ENCODE data around the gene GFOD1.

The GFOD1 gene

DNA sequence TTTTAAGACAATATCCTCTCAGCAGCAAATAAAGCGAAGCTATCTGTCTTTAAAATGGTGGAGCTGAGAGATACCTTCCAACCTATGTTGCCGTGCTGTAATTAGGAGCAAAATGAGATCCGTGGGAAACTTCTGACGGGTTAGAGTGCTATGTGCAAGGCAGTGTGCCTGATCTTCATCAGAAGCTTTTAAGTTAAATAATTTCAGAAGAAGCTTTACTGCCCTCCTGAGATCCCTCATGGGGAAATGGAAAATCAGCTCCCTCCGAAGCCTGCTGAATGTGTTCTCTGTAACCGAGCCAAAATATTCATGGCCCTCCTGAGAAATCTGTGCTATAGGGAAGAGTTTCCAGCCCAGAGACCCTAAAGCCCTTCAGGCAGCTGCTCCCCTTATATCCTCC, 115.3 kb downstream of the GFOD1 start:
- no peak for DNase-seq

DNA sequence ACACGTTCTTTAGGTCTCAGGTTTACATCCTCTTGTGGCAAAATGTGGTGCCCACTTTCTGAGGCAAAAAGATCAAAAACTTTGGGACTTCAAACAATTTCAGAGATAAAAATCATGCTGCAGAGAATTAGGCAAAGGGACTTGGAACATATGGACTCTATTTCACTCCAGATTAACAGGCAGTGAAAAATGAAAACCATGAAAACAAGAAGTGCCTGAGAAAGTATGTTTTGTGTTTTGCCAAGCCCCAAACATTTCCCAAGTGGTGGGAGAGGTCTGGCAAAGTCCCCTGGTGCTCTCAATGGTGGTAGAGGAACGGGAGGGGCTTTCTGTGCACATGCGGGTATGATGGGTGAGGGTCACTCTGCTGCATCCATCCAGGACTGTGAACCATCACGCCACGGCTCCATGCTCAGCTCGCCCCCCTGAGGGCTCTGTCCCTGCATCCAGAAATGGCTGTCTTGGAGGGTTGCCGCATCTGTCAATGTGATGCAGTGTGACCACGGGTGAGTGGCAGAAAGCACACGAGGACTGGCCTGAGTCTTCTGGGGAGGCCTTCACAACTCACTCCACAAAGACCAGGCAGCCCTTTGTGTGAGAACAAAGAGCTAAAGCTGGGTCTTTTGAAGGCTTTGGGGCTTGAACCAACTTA, 115.9 kb downstream of the GFOD1 start:
- no peak for DNase-seq

DNA sequence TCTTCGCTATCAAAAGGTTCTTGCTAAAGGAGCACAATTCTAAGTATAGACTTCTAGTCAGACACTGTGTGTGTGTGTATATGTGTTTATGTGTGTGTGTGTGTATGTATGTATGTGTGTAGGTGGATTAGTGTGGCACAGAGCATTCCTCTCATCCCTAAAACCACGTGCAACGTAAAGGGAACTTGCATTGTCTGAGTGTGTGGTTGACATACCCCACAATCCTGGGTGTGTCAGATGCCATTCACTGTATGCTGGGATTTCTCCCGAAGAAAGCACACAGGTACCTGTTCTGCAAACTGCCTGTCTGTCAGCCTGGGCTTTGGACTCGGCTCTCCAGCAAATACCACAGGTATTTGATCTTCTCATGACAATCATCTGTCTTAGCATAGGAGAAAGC, 116.8 kb downstream of the GFOD1 start:
- DNase-seq: no peak

- DNase-seq: no peak
Observed at GRCh38 chr6:13369591-13369990, 117.8 kb downstream of the GFOD1 start.

- no peak for DNase-seq
Observed at GRCh38 chr6:13368731-13369115, 118.7 kb downstream of the GFOD1 start.

- no peak for DNase-seq
Observed at GRCh38 chr6:13368079-13368730, 119.2 kb downstream of the GFOD1 start.

- no peak for DNase-seq
Observed at GRCh38 chr6:13367396-13367795, 120.0 kb downstream of the GFOD1 start.

GRCh38 chr6:13365320-13365719, 122.1 kb downstream of the GFOD1 start:
- DNase-seq: no peak

- DNase-seq: no peak
Observed at GRCh38 chr6:13364842-13365241, 122.6 kb downstream of the GFOD1 start.

- no peak for DNase-seq
Observed at GRCh38 chr6:13362412-13362811, 125.0 kb downstream of the GFOD1 start.

DNA sequence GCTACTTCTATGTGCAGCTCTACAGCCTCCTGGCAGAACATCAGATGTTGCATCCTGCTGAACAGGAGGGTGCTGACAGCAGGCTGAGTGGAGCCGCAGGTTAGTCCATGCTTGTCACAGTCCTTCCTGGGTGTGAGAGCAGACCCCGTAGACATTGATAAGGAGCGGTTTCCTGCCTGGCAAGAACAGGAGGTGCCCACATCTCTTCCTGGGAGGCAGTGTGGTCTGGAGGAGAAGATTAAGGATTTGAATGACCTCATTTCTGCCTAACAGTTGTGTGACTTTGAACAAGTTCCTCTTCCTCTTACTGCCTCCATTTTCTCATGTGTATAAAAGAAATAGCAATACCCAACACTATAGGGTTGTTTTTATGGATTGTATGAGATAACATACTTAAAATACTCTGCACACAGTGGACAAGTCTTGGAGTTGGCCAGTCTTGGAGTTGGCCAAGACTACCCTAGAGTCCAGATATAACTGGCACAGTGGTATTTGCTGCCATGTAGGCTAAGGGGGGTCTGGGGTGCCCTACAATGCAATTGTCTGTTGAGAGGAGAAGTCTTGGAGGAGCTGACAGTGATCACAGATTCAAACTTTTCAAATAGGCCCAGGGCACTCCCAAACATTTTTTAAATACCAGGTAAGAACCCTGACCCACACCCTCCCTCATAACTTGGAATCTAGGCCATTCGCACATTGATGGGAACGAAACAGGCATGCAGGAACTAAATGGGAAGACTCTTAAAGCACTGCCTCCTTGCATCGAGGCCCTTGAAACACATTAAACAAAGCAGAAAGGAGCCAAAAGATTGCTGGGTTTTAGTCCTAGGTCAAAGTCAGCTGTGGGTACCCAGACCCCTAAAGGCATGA, 126.5 kb downstream of the GFOD1 start:
- DNase-seq: no peak

DNA sequence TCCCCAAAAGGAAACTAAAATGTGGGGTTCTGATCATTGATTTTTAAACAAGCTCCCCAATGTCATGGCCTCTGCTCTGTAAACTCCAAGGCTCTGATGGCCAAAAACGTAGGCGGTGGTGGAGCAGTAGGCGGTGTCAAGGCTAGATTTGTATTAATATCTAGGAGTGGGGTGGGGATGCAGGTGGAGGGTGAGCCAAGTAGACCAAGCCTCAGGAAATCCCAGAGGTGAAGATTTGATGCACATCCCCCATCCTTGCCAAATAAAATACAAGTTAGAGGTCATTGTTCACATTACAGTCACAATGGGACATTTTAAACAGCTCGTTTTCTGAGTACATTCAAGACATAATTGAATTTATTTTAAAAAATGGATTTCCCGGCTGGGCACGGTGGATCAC, 128.1 kb downstream of the GFOD1 start:
- DNase-seq: no peak

DNA sequence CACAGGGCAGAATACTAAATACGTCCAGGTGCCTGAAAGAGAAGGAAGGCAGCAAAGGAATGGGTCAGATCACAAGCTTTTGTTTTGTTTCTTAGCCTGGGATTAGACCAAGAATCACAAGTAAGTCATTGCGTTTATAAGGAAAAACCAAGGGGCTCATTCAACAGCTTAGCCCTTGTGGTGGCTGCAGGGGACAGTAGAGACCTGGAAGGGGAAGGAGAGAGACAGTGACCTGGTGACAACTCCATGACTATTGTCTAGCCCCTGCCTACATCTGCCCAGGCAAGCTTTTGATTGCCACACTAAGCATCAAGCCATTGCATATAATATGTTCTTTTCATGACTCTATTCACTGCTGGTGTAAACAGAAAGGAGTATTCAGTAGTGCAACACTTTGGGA, 128.9 kb downstream of the GFOD1 start:
- DNase-seq: no peak

- DNase-seq: no peak
Observed at GRCh38 chr6:13357551-13358075, 129.8 kb downstream of the GFOD1 start.

DNA sequence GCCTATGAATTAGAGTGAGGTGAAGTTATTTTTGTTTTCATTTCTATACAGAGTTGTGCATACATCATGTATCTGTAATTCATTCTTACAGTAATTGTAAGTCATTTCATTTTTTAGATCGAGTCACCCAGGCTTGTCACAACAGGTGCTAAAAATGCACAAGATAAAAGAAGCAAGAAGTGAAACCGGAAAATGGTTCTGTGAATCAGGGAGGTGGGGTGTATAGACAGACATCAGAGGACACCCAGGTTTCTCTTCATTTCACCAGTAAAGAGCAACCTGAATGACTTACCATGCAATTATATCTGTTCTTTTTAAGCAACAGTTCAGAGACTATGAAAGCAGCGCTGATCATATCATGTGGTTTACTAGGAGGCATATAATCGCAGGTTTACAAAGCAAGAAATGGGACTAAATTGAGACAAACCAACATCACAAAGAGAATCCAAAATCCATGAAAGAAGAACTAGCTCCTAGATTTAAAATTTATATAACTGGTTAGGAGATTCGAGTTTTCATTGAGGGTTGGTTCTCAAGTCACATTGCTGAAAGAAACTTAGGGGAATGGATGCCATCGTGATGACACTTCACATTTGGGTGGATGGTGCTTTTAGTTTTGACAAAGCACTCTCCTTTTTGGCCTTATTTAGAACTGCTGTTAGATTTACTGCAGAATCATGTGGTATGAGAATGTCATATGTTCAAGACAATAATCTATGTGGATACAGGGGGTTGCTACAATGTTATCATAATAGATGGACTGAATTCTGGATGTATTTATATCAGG, 131.2 kb downstream of the GFOD1 start:
- DNase-seq: no peak

DNA sequence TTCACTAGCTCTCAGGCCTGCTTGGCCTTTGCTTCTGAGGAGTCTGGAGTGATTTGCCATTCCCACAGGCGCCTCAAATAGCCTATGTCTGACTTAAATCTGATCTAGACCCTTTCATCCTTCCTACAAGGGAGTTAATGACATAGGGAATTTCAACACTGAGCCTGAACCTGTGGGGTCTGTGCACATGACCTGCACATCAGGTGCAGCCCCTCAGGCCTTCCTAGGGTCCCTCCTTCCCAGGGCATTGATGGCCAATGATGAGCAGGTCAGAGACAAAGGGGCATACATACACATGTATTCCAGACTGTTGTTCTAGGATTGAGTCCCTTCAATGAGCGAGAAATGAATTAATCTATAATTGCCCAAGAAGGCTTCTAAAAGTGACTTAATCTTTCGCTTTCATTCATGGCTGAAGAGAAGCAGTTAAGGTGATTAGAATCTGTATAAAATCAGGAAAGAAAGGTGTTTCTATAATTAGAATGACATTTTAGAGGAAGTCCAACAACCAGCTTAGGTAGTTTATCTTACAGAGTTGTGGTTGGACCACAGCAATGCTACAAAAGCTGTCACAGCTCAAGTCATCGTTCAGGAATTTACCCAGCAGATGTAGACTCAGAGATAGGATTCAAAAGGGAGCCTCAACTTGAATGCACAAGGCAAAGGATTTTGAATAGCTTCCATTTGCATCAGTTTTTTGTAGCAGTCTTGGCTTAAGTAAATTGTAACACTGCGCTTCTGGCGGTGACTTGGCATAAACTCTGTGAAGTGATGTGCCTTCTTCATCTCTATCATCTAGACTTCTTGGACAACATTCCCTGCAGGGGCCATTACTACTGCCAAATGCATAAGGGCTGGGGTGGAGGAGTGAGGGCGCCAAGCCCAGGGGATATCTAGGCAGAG, 132.1 kb downstream of the GFOD1 start:
- no peak for DNase-seq

DNA sequence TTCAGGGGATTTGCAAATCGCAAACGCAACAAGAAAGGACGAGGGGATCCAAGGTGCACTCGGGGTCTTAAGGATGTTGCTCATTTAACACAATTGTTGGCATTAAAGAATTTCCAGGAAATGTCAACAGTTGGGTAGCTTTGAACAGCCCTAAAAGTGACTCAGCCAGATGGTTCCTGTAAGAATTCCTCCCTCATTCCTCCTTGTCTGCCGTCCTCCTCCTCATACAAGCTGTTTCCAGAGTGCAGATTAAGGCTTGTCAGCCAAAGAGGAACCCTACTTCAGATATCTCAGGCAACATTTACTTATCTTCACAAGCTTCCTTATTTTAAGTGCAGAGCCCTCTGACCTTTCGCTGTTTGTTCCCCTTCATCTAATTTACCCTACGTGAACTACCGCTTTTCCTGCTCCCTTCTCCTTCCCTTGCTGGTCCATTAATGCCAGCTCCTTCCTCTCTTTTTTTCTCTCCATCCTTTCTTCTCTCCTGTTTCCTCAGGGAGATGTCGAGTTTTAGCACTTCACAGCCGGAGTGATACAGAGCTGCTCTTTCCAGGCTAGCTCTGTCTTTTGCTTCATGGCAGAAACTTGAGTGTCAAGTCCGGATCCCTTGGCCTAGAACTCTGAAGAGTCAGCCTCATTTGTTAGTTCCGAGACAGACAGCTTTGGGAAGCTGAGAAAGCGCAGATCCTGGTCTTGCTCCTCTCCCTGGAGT, 132.9 kb downstream of the GFOD1 start:
- no peak for DNase-seq

- no peak for DNase-seq
Observed at GRCh38 chr6:13352165-13352564, 135.2 kb downstream of the GFOD1 start.

DNA sequence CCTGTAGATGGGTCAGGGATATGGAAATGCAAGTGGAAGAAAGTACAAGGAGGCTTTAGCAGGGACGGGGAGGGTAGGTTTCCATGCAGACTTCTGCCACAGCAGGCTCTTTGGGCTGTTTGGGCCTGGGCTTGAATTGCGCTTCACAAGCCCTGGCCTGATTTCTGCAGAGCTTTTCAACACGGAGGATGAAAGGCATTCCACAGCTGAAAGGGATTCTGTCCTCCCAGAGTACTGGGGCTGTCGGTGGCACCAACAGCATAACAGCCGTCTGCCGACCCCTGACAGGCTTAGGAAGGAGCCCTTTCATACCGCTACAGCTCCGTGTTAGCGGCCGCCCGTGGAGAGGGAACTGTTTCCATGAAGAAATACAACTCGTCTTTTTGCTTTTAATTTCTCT, 136.1 kb downstream of the GFOD1 start:
- no peak for DNase-seq

DNA sequence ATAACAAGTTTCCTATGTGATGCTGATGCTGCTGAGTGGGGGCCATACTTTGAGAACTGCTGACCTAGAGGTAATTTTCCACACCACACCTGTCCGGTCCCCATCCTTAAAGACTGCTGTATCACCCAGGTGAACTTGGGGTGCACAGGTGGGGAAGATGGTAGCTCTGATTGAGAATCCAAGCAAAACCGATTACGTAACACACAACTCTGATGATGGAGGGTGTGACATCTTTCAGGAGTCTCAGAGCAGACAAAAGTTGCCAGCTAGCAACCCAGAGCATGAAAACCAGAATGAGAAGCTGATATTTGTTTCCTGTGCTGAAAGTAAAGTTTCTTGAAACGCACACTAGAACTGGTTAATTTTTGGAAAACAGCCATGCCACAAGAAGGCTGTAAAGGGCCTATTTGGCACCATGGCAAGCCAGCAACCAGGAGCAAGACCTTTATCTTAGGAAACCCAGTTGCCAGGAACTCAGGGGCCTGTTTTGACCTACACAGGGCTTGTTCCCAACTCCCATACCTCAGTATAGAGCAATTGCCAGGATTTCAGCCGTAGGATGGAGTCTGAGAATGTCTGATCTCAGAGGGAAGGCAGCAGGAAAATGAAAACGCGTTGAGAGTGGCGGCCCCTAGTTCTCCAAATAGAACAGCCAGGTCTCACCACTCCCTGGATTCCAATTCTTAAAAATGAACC, 137.4 kb downstream of the GFOD1 start:
- no peak for DNase-seq

Data from NCI-H1105 treated with DMSO at 0.1 percent for 48 hours (cell line).